Neural crest cell (in vitro differentiated cells): ENCODE data around the gene VIPR2. TPM values are rescaled to one million over a fixed set of nuclear protein-coding genes. Genes with fewer than 3 reads are reported as not detected.

ENCODE experiments used
- DNase-seq: peaks from one replicate; pipeline ENCODE4 v3.0.0; 2021; ENCODE audit warnings: low read depth, mixed read lengths, low spot score
- H3K27ac Mint-ChIP-seq: one replicate; pipeline ENCODE4 v1.8.0; 2021; ENCODE audit warnings: mild to moderate bottlenecking, mixed read lengths; ENCODE audit not compliant: unreplicated experiment
- H3K27me3 Mint-ChIP-seq: 2 replicates; pipeline ENCODE4 v1.8.0; 2021; ENCODE audit warnings: low read depth, mild to moderate bottlenecking, mixed read lengths
- H3K36me3 Mint-ChIP-seq: 2 replicates; pipeline ENCODE4 v1.8.0; 2021; ENCODE audit warnings: low read depth, mild to moderate bottlenecking, mixed read lengths
- H3K4me1 Mint-ChIP-seq: 2 replicates; pipeline ENCODE4 v1.8.0; 2021; ENCODE audit warnings: mixed read lengths
- H3K4me3 Mint-ChIP-seq: one replicate; pipeline ENCODE4 v1.8.0; 2021; ENCODE audit warnings: mild to moderate bottlenecking, mixed read lengths
- H3K9me3 Mint-ChIP-seq: 2 replicates; pipeline ENCODE4 v1.8.0; 2021; ENCODE audit warnings: mixed read lengths
- total RNA-seq: library from RNA; stranded (reverse); gene quantifications from 2 replicates; pipeline ENCODE4 v1.2.1, GENCODE V29; 2021
- TF ChIP-seq, protein P1 (sequence below): fragments of 200-600 bp; sonication (generic); conservative IDR thresholded peaks from 2 replicates; pipeline ENCODE4 v1.5.0; 2021; ENCODE audit warnings: antibody characterized with exemption, mild to moderate bottlenecking

Gene VIPR2
- total RNA-seq, 1 donor from 2014 or later, result 0.16 TPM

DNA sequence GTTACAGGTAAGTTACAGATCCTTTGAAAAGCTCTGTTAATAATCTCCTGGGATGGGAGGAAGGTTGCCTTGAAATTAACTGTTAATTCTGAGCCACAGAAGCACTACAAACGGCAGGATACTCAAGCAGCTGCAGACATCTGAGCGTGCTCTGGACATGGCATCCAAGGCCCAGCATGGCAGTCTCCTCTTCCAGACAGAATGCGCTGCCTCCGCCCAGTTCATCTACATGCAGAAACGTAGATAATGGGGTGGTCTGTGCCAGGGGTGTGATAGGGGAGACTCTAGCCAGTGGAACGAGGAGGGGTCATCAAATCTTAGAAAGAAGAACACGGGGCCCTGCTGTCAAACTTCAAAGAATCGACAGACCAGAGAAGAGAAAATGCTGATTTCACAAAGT is 13.8 kb downstream of the VIPR2 start:
- no peak overlapping the region for H3K4me3 Mint-ChIP-seq
- H3K9me3 Mint-ChIP-seq, result no peaks in the 10 kb centered on the region
- H3K27me3 Mint-ChIP-seq, result peaks cover 23% of the 10 kb centered on the region
- no peak for DNase-seq
- no peak overlapping the region for H3K27ac Mint-ChIP-seq
- TF ChIP-seq, protein P1, sequence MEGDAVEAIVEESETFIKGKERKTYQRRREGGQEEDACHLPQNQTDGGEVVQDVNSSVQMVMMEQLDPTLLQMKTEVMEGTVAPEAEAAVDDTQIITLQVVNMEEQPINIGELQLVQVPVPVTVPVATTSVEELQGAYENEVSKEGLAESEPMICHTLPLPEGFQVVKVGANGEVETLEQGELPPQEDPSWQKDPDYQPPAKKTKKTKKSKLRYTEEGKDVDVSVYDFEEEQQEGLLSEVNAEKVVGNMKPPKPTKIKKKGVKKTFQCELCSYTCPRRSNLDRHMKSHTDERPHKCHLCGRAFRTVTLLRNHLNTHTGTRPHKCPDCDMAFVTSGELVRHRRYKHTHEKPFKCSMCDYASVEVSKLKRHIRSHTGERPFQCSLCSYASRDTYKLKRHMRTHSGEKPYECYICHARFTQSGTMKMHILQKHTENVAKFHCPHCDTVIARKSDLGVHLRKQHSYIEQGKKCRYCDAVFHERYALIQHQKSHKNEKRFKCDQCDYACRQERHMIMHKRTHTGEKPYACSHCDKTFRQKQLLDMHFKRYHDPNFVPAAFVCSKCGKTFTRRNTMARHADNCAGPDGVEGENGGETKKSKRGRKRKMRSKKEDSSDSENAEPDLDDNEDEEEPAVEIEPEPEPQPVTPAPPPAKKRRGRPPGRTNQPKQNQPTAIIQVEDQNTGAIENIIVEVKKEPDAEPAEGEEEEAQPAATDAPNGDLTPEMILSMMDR, result no peak
- no peaks in the 10 kb centered on the region for H3K4me1 Mint-ChIP-seq
- H3K36me3 Mint-ChIP-seq, result no peaks in the 10 kb centered on the region

DNA sequence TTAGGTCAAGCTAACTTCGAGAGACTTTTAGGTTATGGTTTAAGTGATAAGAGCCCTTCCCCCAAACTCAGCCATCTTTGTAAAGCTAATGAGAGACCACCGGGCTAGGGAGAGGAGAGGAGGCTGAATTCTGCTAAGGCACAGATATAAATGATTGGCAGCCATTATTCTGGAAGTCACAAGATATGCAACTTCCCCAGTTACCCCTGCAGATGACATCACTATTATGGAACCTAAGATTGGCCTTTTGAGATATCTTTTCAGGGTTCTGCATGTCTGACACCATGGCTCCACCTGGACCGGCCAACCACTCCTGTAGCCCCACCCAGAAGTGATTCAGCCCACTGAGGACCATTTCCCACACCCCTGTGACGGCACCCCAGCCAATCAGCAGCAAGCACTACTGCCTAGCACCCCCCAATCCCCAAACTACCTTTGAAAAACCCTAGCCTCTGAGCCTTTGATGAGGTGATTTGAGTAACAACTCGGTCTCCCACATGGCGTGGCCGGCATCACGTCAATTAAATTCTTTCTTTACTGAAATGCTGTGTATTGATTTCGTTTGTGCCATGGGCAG is 14.4 kb downstream of the VIPR2 start:
- TF ChIP-seq, protein P1, result no peak
- no peak for DNase-seq

DNA sequence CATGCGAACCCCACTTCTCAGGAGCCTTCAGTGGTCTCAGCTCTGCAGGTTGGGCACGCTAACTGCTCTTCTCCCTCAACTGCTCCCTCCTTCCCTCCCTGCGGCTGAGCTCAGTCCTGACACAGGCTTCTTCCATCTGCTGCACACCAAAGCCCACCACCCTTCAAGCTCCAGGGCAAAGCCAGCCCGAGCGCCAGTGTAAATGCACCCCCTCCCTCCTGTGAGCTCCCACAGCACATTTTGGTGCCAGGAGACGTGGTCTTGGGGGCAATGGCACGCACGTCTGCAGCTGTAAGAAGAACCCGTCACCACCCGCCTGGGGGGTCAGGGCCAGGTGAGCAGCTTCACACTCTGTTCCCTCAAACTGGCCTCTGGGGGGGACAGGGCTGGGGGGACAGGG is 15.9 kb downstream of the VIPR2 start:
- no peaks in the 10 kb centered on the region for H3K9me3 Mint-ChIP-seq
- H3K4me3 Mint-ChIP-seq, result no peak overlapping the region
- H3K36me3 Mint-ChIP-seq, result no peaks in the 10 kb centered on the region
- TF ChIP-seq, protein P1, result no peak
- DNase-seq, result no peak
- no peaks in the 10 kb centered on the region for H3K4me1 Mint-ChIP-seq
- peaks cover 34% of the 10 kb centered on the region for H3K27me3 Mint-ChIP-seq
- no peak overlapping the region for H3K27ac Mint-ChIP-seq

More for the DNA sequence above, 14.4 kb downstream of the VIPR2 start:
- no peak overlapping the region for H3K4me3 Mint-ChIP-seq
- H3K4me1 Mint-ChIP-seq, result no peaks in the 10 kb centered on the region
- H3K9me3 Mint-ChIP-seq, result no peaks in the 10 kb centered on the region
- no peak overlapping the region for H3K27ac Mint-ChIP-seq
- peaks cover 23% of the 10 kb centered on the region for H3K27me3 Mint-ChIP-seq
- H3K36me3 Mint-ChIP-seq, result no peaks in the 10 kb centered on the region

DNA sequence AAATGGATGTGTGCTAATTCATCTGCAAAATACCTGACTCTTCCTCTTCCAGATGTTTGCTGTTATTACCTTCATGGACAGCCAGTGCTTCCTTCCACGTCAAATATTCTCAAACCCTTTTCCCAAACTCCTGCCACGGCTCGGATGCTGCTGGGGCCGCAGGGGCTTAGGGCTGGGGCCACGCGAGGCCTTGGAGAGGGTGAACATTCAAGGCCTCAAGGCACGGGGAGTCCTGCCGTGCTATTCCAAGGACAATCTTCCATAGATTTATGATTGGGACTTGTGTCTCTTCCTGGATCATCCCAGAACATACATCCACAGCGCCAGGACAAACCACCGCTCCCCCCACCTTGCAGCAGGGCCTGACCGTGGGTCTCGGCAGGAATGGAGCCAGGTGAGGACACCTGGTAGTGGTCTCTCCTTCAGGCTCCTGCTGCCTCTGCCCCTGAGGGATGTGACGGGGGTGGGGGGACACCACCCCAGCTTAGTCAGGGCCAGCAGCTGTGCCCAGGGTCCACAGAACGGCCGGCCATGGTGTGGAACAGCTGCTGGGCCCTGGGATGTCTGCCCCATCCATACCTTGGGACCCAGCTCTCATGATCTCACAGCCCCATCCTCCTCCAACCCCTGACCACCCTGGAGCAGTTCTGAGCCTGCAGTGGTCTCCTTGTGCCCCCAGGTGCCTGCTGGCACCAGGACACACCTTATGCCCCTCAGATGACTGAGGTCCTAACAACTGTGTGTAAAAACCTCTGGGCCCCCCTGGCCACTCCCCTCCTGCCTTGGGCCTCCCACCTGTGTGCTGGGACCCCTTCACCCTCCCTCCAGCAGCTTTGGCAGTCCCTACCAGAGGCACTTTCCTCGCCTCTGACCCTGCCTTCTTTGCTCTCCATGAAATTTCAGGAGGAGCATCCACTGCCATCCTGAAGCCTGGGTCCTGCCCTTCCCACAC is 16.7 kb downstream of the VIPR2 start:
- H3K4me3 Mint-ChIP-seq, result no peak overlapping the region
- DNase-seq, result no peak
- no peak overlapping the region for H3K27ac Mint-ChIP-seq
- no peaks in the 10 kb centered on the region for H3K4me1 Mint-ChIP-seq
- H3K36me3 Mint-ChIP-seq, result no peaks in the 10 kb centered on the region
- H3K27me3 Mint-ChIP-seq, result peaks cover 37% of the 10 kb centered on the region
- TF ChIP-seq, protein P1, result no peak
- no peaks in the 10 kb centered on the region for H3K9me3 Mint-ChIP-seq

DNA sequence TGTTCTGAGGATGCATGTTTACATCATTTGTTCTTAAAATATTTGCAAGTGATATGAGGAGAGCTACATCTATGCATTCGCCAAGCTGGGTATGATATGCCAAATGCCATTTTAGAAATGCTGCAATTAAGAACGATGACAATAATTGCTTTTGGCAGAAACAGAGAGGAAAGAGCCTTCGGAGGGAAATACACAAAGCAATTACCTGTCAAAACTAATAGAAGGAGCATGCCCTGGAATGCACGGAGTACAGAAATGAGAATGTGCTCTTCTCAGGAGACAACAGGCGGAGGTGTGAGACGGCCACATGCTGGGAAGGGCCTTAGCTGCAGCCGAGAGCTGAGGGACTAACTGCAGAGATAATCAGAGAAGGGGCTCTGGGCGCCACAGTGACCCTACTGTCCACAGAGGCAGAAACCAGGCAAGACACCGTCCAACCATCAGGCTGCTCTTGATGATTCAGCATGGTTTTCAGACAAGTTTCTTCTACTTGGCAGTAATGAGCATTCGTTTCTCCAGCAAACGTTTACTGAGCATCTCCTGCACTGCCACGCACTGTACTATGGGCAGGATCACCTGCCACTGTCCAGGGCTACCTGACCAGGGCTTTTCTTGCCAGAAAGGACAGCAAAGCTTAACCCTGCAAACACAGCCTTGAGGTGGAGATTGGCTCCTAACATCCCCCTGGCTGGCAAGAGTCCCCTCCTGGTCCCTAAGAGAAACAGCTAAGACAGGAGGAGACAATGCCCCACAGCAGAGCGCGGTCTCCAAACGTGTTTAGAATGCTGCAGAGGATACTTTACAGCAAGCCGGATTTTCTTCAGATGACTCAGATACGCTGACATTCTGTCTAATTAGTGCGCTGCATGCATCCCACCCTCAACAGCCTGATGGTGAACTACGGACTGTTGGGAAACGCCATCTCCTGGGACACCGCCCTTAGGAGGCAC is 18.1 kb downstream of the VIPR2 start:
- TF ChIP-seq, protein P1, result no peak
- no peaks in the 10 kb centered on the region for H3K36me3 Mint-ChIP-seq
- no peaks in the 10 kb centered on the region for H3K4me1 Mint-ChIP-seq
- H3K4me3 Mint-ChIP-seq, result no peak overlapping the region
- H3K27me3 Mint-ChIP-seq, result peaks cover 39% of the 10 kb centered on the region
- no peaks in the 10 kb centered on the region for H3K9me3 Mint-ChIP-seq
- H3K27ac Mint-ChIP-seq, result no peak overlapping the region
- DNase-seq, result no peak
